Measurements from ENCODE around the gene EXOC3L1. TPM values are rescaled to one million over a fixed set of nuclear protein-coding genes. Genes with fewer than 3 reads are reported as not detected.

EXOC3L1 gene
- total RNA-seq, 4 donors from 2014 or later: 0.95 to 3.8 (median 1.7) TPM

GRCh38 chr16:67212766-67213165 lies 22.8 kb upstream of the EXOC3L1 start:
- no peak overlapping the region for H3K4me3 ChIP-seq (ENCODE audit: low read depth, poor library complexity, severe bottlenecking)
- no peak for TF ChIP-seq POLR2A (IDR thresholded peaks at IDR 0.05)
- no peak for TF ChIP-seq CTCF (IDR thresholded peaks at IDR 0.05)
- DNase-seq (ENCODE audit: low spot score in 2 of 2): no peak
- intact Hi-C loops (cut with DNase I; ENCODE audit: low total_unique reads): no loop called here

DNA sequence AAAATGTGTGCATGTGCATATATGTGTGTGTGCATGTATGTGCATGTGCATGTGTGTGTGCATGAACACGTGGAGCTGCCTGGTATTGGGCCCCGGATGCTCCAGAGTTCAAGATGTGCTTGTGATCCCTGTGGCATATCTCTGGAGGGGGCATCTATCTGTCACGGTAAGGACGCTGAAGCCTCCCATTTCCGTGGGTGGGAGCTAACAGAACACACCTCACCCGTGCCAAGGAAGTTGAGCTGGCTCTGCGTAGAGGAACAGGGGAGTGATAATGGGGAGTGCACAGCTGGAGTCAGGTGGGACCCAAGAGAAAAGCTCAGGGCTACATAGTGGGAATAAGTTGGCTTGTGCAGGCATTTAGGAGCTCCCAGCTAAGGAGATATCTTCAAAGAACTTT lies 21.7 kb upstream of the EXOC3L1 start:
- 83 to 85% methylated on average over 7 of the region's 7 CpGs for WGBS, 2 donors
- no peak for DNase-seq (ENCODE audit: low spot score in 2 of 2)
- intact Hi-C loops (cut with DNase I; ENCODE audit: low total_unique reads): no loop called here
- TF ChIP-seq POLR2A (IDR thresholded peaks at IDR 0.05): no peak
- no peak for TF ChIP-seq CTCF (IDR thresholded peaks at IDR 0.05)
- no peak overlapping the region for H3K4me3 ChIP-seq (ENCODE audit: low read depth, poor library complexity, severe bottlenecking)

DNA sequence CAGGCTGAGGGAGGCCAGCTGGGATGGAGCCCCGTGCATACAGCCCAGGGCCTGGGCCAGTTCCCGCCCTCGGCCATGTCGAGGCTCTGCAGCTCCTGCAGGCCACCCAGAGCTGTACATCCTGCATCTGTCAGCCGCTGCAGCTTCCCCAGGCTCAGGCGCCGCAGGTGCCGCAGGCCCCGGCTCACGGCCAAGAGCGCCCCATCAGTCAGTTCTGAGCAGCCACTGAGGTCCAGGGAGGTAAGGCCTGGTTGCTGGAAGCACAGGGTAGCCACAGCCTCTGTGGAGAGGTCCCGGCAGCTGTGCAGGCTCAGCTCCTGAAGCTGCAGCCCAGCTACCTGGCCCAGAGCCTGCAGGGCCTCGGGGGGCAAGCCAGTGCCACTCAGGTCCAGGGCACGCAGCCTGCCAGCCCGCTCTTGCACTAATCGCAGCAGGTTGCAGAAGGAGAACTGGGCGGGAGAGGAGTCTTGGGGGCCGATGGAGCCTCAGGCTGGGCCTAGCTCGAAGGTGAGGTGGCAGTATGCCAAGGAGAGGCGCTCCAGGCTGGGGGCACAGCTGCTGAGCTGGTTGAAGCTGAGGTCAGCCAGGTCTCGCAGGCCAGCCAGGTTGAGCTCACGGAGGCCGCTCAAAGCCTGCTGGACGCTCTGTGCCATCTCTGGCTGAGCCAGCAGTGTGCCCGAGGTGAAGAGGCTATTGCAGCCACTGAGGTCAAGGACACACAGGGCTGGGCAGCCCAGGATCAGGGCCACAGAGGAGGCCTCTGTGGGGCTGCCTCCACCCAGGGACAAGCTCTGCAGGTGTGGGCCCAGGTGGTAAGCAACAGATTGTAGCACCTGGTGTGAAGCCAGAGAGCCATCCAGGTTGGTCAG lies 20.4 kb upstream of the EXOC3L1 start:
- WGBS, 2 donors: 86 to 90% methylated on average over 10 to 23 of the region's 25 CpGs
- no peak for TF ChIP-seq CTCF (IDR thresholded peaks at IDR 0.05)
- TF ChIP-seq POLR2A (IDR thresholded peaks at IDR 0.05): no peak
- no peak for DNase-seq (ENCODE audit: low spot score in 2 of 2)
- intact Hi-C loops (cut with DNase I; ENCODE audit: low total_unique reads): no loop called here
- no peak overlapping the region for H3K4me3 ChIP-seq (ENCODE audit: low read depth, poor library complexity, severe bottlenecking)

GRCh38 chr16:67209565-67209964 lies 19.6 kb upstream of the EXOC3L1 start:
- no peak for TF ChIP-seq CTCF (IDR thresholded peaks at IDR 0.05)
- H3K4me3 ChIP-seq (ENCODE audit: low read depth, poor library complexity, severe bottlenecking): no peak overlapping the region
- WGBS, 2 donors: 91 to 95% methylated on average over 8 of the region's 8 CpGs
- intact Hi-C loops (cut with DNase I; ENCODE audit: low total_unique reads): no loop called here
- DNase-seq (ENCODE audit: low spot score in 2 of 2): no peak

- no peak for DNase-seq (ENCODE audit: low spot score in 2 of 2)
- H3K4me3 ChIP-seq (ENCODE audit: low read depth, poor library complexity, severe bottlenecking): no peak overlapping the region
- intact Hi-C loops (cut with DNase I; ENCODE audit: low total_unique reads): no loop called here
- WGBS, 2 donors: 85 to 87% methylated on average over 8 to 11 of the region's 11 CpGs
- TF ChIP-seq CTCF (IDR thresholded peaks at IDR 0.05): no peak
- no peak for TF ChIP-seq POLR2A (IDR thresholded peaks at IDR 0.05)
Measured at GRCh38 chr16:67208154-67208896, 18.4 kb upstream of the EXOC3L1 start.
